ENCODE results near the gene TMEM101.
"Not testable (repeated sequence)": the region's sequence is repeated elsewhere in the genome, so short reads cannot be mapped to it uniquely, and the experiment has no call there.

The TMEM101 gene

GRCh38 chr17:43975898-43976297 is 38.9 kb downstream of the TMEM101 start:
- H3K4me1 ChIP-seq (ENCODE audit: control insufficient read depth, insufficient read depth, low read length): no peaks in the 10 kb centered on the region
- no peak overlapping the region for H3K4me3 ChIP-seq (ENCODE audit: low read length)
- H3K9ac ChIP-seq (ENCODE audit: low read length): no peak overlapping the region
- no peaks in the 10 kb centered on the region for H3K9me3 ChIP-seq (ENCODE audit: control insufficient read depth, low read length)
- H3K36me3 ChIP-seq (ENCODE audit: control insufficient read depth, insufficient read depth, low read length): no peaks in the 10 kb centered on the region
- H3K27me3 ChIP-seq (ENCODE audit: control insufficient read depth, insufficient read depth, low read length): peaks cover 45% of the 10 kb centered on the region

- H3K4me3 ChIP-seq (ENCODE audit: low read length): no peak overlapping the region
- no peaks in the 10 kb centered on the region for H3K4me1 ChIP-seq (ENCODE audit: control insufficient read depth, insufficient read depth, low read length)
- no peaks in the 10 kb centered on the region for H3K36me3 ChIP-seq (ENCODE audit: control insufficient read depth, insufficient read depth, low read length)
- no peak overlapping the region for H3K9ac ChIP-seq (ENCODE audit: low read length)
- H3K9me3 ChIP-seq (ENCODE audit: control insufficient read depth, low read length): no peaks in the 10 kb centered on the region
- peaks cover 39% of the 10 kb centered on the region for H3K27me3 ChIP-seq (ENCODE audit: control insufficient read depth, insufficient read depth, low read length)
These were observed 40.1 kb downstream of the TMEM101 start for GRCh38 chr17:43974382-43975266.

- not testable (repeated sequence) for H3K9ac ChIP-seq (ENCODE audit: low read length); H3K4me1 ChIP-seq (ENCODE audit: control insufficient read depth, insufficient read depth, low read length); H3K4me3 ChIP-seq (ENCODE audit: low read length); H3K36me3 ChIP-seq (ENCODE audit: control insufficient read depth, insufficient read depth, low read length); H3K9me3 ChIP-seq (ENCODE audit: control insufficient read depth, low read length)
- peaks cover 27% of the 10 kb centered on the region for H3K27me3 ChIP-seq (ENCODE audit: control insufficient read depth, insufficient read depth, low read length)
These were observed 42.1 kb downstream of the TMEM101 start for GRCh38 chr17:43972444-43973212.

- not testable (repeated sequence) for H3K9me3 ChIP-seq (ENCODE audit: control insufficient read depth, low read length); H3K4me1 ChIP-seq (ENCODE audit: control insufficient read depth, insufficient read depth, low read length); H3K4me3 ChIP-seq (ENCODE audit: low read length); H3K36me3 ChIP-seq (ENCODE audit: control insufficient read depth, insufficient read depth, low read length); H3K9ac ChIP-seq (ENCODE audit: low read length)
- H3K27me3 ChIP-seq (ENCODE audit: control insufficient read depth, insufficient read depth, low read length): peaks cover 16% of the 10 kb centered on the region
These were observed 43.3 kb downstream of the TMEM101 start for GRCh38 chr17:43971436-43971835.

GRCh38 chr17:43970366-43970765 is 44.4 kb downstream of the TMEM101 start:
- Histone ChIP-seq H3K9me3 (ENCODE audit: control insufficient read depth, low read length) (no peaks in the 10 kb centered on the region), H3K27me3 (ENCODE audit: control insufficient read depth, insufficient read depth, low read length) (peaks cover 16% of the 10 kb centered on the region), H3K9ac (ENCODE audit: low read length) (no peak overlapping the region), H3K4me3 (ENCODE audit: low read length) (no peak overlapping the region), H3K4me1 (ENCODE audit: control insufficient read depth, insufficient read depth, low read length) (no peaks in the 10 kb centered on the region), H3K36me3 (ENCODE audit: control insufficient read depth, insufficient read depth, low read length) (no peaks in the 10 kb centered on the region)

GRCh38 chr17:43967251-43967875 is 47.4 kb downstream of the TMEM101 start:
- H3K27me3 ChIP-seq (ENCODE audit: control insufficient read depth, insufficient read depth, low read length): peaks cover 4% of the 10 kb centered on the region
- no peaks in the 10 kb centered on the region for H3K9me3 ChIP-seq (ENCODE audit: control insufficient read depth, low read length)
- no peaks in the 10 kb centered on the region for H3K4me1 ChIP-seq (ENCODE audit: control insufficient read depth, insufficient read depth, low read length)
- no peak overlapping the region for H3K9ac ChIP-seq (ENCODE audit: low read length)
- H3K4me3 ChIP-seq (ENCODE audit: low read length): no peak overlapping the region
- no peaks in the 10 kb centered on the region for H3K36me3 ChIP-seq (ENCODE audit: control insufficient read depth, insufficient read depth, low read length)

GRCh38 chr17:43966276-43966675 is 48.5 kb downstream of the TMEM101 start:
- no peak overlapping the region for H3K9ac ChIP-seq (ENCODE audit: low read length)

GRCh38 chr17:43962479-43962878 is 52.3 kb downstream of the TMEM101 start:
- Histone ChIP-seq H3K4me3 (ENCODE audit: low read length) (no peak overlapping the region), H3K36me3 (ENCODE audit: control insufficient read depth, insufficient read depth, low read length) (no peaks in the 10 kb centered on the region), H3K9me3 (ENCODE audit: control insufficient read depth, low read length) (no peaks in the 10 kb centered on the region), H3K27me3 (ENCODE audit: control insufficient read depth, insufficient read depth, low read length) (peaks cover 4% of the 10 kb centered on the region), H3K4me1 (ENCODE audit: control insufficient read depth, insufficient read depth, low read length) (no peaks in the 10 kb centered on the region), H3K9ac (ENCODE audit: low read length) (no peak overlapping the region)

More at GRCh38 chr17:43966276-43966675, 48.5 kb downstream of the TMEM101 start:
- Histone ChIP-seq H3K27me3 (ENCODE audit: control insufficient read depth, insufficient read depth, low read length) (peaks cover 8% of the 10 kb centered on the region), H3K36me3 (ENCODE audit: control insufficient read depth, insufficient read depth, low read length) (no peaks in the 10 kb centered on the region), H3K4me3 (ENCODE audit: low read length) (no peak overlapping the region), H3K4me1 (ENCODE audit: control insufficient read depth, insufficient read depth, low read length) (no peaks in the 10 kb centered on the region), H3K9me3 (ENCODE audit: control insufficient read depth, low read length) (no peaks in the 10 kb centered on the region)

- H3K36me3 ChIP-seq (ENCODE audit: control insufficient read depth, insufficient read depth, low read length): no peaks in the 10 kb centered on the region
These were observed 52.8 kb downstream of the TMEM101 start for GRCh38 chr17:43961954-43962353.

GRCh38 chr17:43961292-43961691 is 53.5 kb downstream of the TMEM101 start:
- not testable (repeated sequence) for H3K9ac ChIP-seq (ENCODE audit: low read length); H3K36me3 ChIP-seq (ENCODE audit: control insufficient read depth, insufficient read depth, low read length); H3K4me1 ChIP-seq (ENCODE audit: control insufficient read depth, insufficient read depth, low read length); H3K27me3 ChIP-seq (ENCODE audit: control insufficient read depth, insufficient read depth, low read length); H3K4me3 ChIP-seq (ENCODE audit: low read length); H3K9me3 ChIP-seq (ENCODE audit: control insufficient read depth, low read length)

More at GRCh38 chr17:43961954-43962353, 52.8 kb downstream of the TMEM101 start:
- H3K27me3 ChIP-seq (ENCODE audit: control insufficient read depth, insufficient read depth, low read length): peaks cover 4% of the 10 kb centered on the region
- no peak overlapping the region for H3K4me3 ChIP-seq (ENCODE audit: low read length)
- no peaks in the 10 kb centered on the region for H3K4me1 ChIP-seq (ENCODE audit: control insufficient read depth, insufficient read depth, low read length)
- H3K9ac ChIP-seq (ENCODE audit: low read length): no peak overlapping the region
- no peaks in the 10 kb centered on the region for H3K9me3 ChIP-seq (ENCODE audit: control insufficient read depth, low read length)
